K562 (cell line): ENCODE results near the gene OR10D3. TPM values are rescaled to one million over a fixed set of nuclear protein-coding genes. Genes with fewer than 3 reads are reported as not detected.
A peak's percentile ranks its signal among the peaks of the same experiment; 100 is the strongest.
"Not testable (repeated sequence)": the region's sequence is repeated elsewhere in the genome, so short reads cannot be mapped to it uniquely, and the experiment has no call there.

Experiments
- ATF7 ChIP-seq: fragments of 450-650 bp; IDR thresholded peaks from 2 replicates; pipeline ENCODE4 v1.7.1; 2014; ENCODE audit warnings: mild to moderate bottlenecking, moderate library complexity
- CREM ChIP-seq: IDR thresholded peaks from 2 replicates; pipeline ENCODE4 v1.6.1; 2014; ENCODE audit warnings: antibody characterized with exemption, low read depth
- DMBX1 ChIP-seq: fragments of 250-450 bp; sonication (Bioruptor Pico); IDR thresholded peaks from 2 replicates; pipeline ENCODE4 v1.8.0; 2022; ENCODE audit warnings: inconsistent platforms, mild to moderate bottlenecking, moderate library complexity, borderline replicate concordance
- FOSL1 ChIP-seq: fragments of 200-800 bp; sonication (Bioruptor generic); conservative IDR thresholded peaks from 2 replicates; pipeline ENCODE4 v1.6.1; 2016; ENCODE audit warnings: missing genetic modification characterization, missing compliant biosample characterization
- FOXJ2 ChIP-seq: fragments of 200-800 bp; sonication (Bioruptor generic); IDR thresholded peaks from 2 replicates; pipeline ENCODE4 v1.6.1; 2016; ENCODE audit warnings: missing genetic modification characterization, missing compliant biosample characterization
- NCOR1 ChIP-seq: fragments of 450-650 bp; IDR thresholded peaks from 2 replicates; pipeline ENCODE4 v1.6.1; 2016; ENCODE audit warnings: mild to moderate bottlenecking, moderate library complexity
- OTX1 ChIP-seq: fragments of 450-650 bp; formaldehyde crosslinking; IDR thresholded peaks from 2 replicates; pipeline ENCODE4 v1.4.0; 2022; ENCODE audit warnings: mild to moderate bottlenecking
- POLR2H ChIP-seq: IDR thresholded peaks from 2 replicates; pipeline ENCODE4 v1.6.1; 2016; ENCODE audit warnings: missing genetic modification characterization, low read depth, mild to moderate bottlenecking, control low read depth, missing compliant biosample characterization, moderate library complexity
- PTTG1 ChIP-seq: fragments of 450-650 bp; IDR thresholded peaks from 2 replicates; pipeline ENCODE4 v1.6.1; 2016; ENCODE audit warnings: low read depth, mild to moderate bottlenecking, missing genetic modification characterization, missing compliant biosample characterization
- RBFOX2 ChIP-seq: fragments of 200-400 bp; formaldehyde crosslinking; IDR thresholded peaks from 2 replicates; pipeline ENCODE4 v1.6.1; 2017; ENCODE audit warnings: low read depth, mild to moderate bottlenecking, low read length, moderate library complexity
- RCOR1 ChIP-seq, 2 experiments: IDR thresholded peaks; 2 replicates each; pipeline ENCODE4 v1.6.1; 2012; ENCODE audit warnings: low read depth in 2 of 2, low read length in 2 of 2, borderline replicate concordance in 1 of 2, improper control_type of control experiment in 1 of 2
- SMAD4 ChIP-seq: fragments of 250-450 bp; sonication (Bioruptor Pico); conservative IDR thresholded peaks from 2 replicates; pipeline ENCODE4 v1.8.0; 2021; ENCODE audit warnings: inconsistent platforms, mild to moderate bottlenecking, moderate library complexity
- SOX6 ChIP-seq: fragments of 450-650 bp; IDR thresholded peaks from 2 replicates; pipeline ENCODE4 v1.6.1; 2014; ENCODE audit warnings: mild to moderate bottlenecking
- TAL1 ChIP-seq: fragments of 450-650 bp; IDR thresholded peaks from 2 replicates; pipeline ENCODE4 v1.6.1; 2016; ENCODE audit warnings: mild to moderate bottlenecking
- ZNF589 ChIP-seq: fragments of 200-800 bp; sonication (Bioruptor generic); IDR thresholded peaks from 2 replicates; pipeline ENCODE4 v1.6.1; 2016; ENCODE audit warnings: low read depth, missing genetic modification characterization, missing compliant biosample characterization
- ZNF639 ChIP-seq, 2 experiments: fragments of 200-800 bp in 1 of 2; sonication (Bioruptor generic) in 1 of 2; sonication (generic) in 1 of 2; formaldehyde crosslinking in 1 of 2; IDR thresholded peaks in 1 of 2; conservative IDR thresholded peaks in 1 of 2; 2 replicates each; pipeline versions ENCODE4 v1.5.0 to v1.6.1; 2016 to 2020; ENCODE audit warnings: missing compliant biosample characterization in 1 of 2, missing genetic modification characterization in 1 of 2, missing genetic modification reagents in 1 of 2
- polyA plus RNA-seq, 8 experiments: library from polyadenylated mRNA; depleted of rRNA in 4 of 8; stranded (reverse) in 5 of 8; unstranded in 3 of 8; fragments of >200 nt; fragmentation: Nextera tagmentation in 2 of 8; fragmentation: Illumina TruSeq in 1 of 8; extraction: Ambion mirVana in 2 of 8; extraction: Trizol in 1 of 8; gene quantifications; 2 replicates each; pipeline versions ENCODE4 v1.2.1 to v1.2.3, GENCODE V29; 2011 to 2014; ENCODE audit warnings: inconsistent platforms in 1 of 8, missing spikeins in 1 of 8
- total RNA-seq, 7 experiments: library from RNA; depleted of rRNA in 6 of 7; stranded (reverse); fragments of >200 nt in 6 of 7; fragmentation: Illumina TruSeq in 2 of 7; extraction: Trizol in 2 of 7; gene quantifications; 2 replicates each; pipeline versions ENCODE4 v1.2.1 to v1.2.3, GENCODE V29; 2011 to 2021; ENCODE audit warnings: low replicate concordance in 1 of 7
- TF ChIP-seq, protein P1 (sequence below): fragments of 450-650 bp; conservative IDR thresholded peaks from 2 replicates; pipeline ENCODE4 v1.6.1; 2016; ENCODE audit warnings: missing genetic modification characterization, low read depth, mild to moderate bottlenecking, missing compliant biosample characterization, moderate library complexity
- TF ChIP-seq, protein P2 (sequence below): fragments of 450-650 bp; formaldehyde crosslinking; IDR thresholded peaks from 2 replicates; pipeline ENCODE4 v1.4.0; 2022; ENCODE audit warnings: mild to moderate bottlenecking, moderate library complexity
- TF ChIP-seq, protein P3 (sequence below), 3 experiments: fragments of 200-800 bp in 1 of 3; sonication (Bioruptor generic) in 1 of 3; sonication (generic) in 1 of 3; formaldehyde crosslinking in 1 of 3; IDR thresholded peaks; 2 replicates each; pipeline versions ENCODE4 v1.6.1 to v1.8.0; 2016 to 2022; ENCODE audit warnings: mild to moderate bottlenecking in 2 of 3, missing compliant biosample characterization in 2 of 3, missing genetic modification characterization in 2 of 3, missing genetic modification reagents in 1 of 3
- TF ChIP-seq, protein P4 (sequence below): IDR thresholded peaks from 2 replicates; pipeline ENCODE4 v1.6.1; 2014; ENCODE audit warnings: antibody characterized with exemption

The OR10D3 gene
- total and polyA plus RNA-seq, 9 of the 15 experiments (the other 6 are each of a cell fraction or from before 2014, with no cell fraction given) = 0.07 to 2.9 (median 0.80) TPM; not detected in 1

- TF ChIP-seq ZNF639 (CRISPR knock-in tag; conservative IDR thresholded peaks at IDR 0.05 in 1 of 2, IDR thresholded peaks at IDR 0.05 in 1 of 2) (peak in 1 of 2 experiments; percentile 81; a peak in 2 of 4 replicates), SOX6 (0 out of 2 replicates have a peak, but pooled peaks have one; percentile 53), SMAD4 (CRISPR knock-in tag) (peak; percentile 63; the same call in 1 of the 2 replicates), FOXJ2 (tag) (peak; percentile 68; the same call in 1 of the 2 replicates), DMBX1 (CRISPR knock-in tag) (peak; percentile 57; the same call in 1 of the 2 replicates), OTX1 (CRISPR knock-in tag) (peak; percentile 5; the same call in 1 of the 2 replicates), PTTG1 (peak; percentile 52; the same call in 1 of the 2 replicates), ZNF589 (CRISPR knock-in tag) (peak; percentile 94), RCOR1 (IDR thresholded peaks at IDR 0.05; ENCODE audit: borderline replicate concordance in 1 of 2, low read depth in 2 of 2, low read length in 2 of 2) (peak in 1 of 2 experiments; percentile 57; a peak in 2 of 4 replicates), ATF7 (peak; percentile 83), CREM (peak; percentile 69), TAL1 (0 out of 2 replicates have a peak, but pooled peaks have one; percentile 10), NCOR1 (peak; percentile 39; the same call in 1 of the 2 replicates), RBFOX2 (peak; percentile 41; the same call in 1 of the 2 replicates), POLR2H (peak; percentile 68), FOSL1 (tag) (peak; percentile 80)
- TF ChIP-seq, protein P1, sequence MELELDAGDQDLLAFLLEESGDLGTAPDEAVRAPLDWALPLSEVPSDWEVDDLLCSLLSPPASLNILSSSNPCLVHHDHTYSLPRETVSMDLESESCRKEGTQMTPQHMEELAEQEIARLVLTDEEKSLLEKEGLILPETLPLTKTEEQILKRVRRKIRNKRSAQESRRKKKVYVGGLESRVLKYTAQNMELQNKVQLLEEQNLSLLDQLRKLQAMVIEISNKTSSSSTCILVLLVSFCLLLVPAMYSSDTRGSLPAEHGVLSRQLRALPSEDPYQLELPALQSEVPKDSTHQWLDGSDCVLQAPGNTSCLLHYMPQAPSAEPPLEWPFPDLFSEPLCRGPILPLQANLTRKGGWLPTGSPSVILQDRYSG (tag) = peak; percentile 74; the same call in 1 of the 2 replicates
- TF ChIP-seq, protein P2, sequence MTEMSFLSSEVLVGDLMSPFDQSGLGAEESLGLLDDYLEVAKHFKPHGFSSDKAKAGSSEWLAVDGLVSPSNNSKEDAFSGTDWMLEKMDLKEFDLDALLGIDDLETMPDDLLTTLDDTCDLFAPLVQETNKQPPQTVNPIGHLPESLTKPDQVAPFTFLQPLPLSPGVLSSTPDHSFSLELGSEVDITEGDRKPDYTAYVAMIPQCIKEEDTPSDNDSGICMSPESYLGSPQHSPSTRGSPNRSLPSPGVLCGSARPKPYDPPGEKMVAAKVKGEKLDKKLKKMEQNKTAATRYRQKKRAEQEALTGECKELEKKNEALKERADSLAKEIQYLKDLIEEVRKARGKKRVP (CRISPR knock-in tag) = peak; percentile 87
- TF ChIP-seq, protein P3, sequence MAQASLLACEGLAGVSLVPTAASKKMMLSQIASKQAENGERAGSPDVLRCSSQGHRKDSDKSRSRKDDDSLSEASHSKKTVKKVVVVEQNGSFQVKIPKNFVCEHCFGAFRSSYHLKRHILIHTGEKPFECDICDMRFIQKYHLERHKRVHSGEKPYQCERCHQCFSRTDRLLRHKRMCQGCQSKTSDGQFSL (CRISPR knock-in tag; IDR thresholded peaks at IDR 0.05) = not testable (repeated sequence)
- TF ChIP-seq, protein P3 (tag; IDR thresholded peaks at IDR 0.05) = peak in 1 of 2 experiments; percentile 47; a peak in 1 of 4 replicates
- TF ChIP-seq, protein P4, sequence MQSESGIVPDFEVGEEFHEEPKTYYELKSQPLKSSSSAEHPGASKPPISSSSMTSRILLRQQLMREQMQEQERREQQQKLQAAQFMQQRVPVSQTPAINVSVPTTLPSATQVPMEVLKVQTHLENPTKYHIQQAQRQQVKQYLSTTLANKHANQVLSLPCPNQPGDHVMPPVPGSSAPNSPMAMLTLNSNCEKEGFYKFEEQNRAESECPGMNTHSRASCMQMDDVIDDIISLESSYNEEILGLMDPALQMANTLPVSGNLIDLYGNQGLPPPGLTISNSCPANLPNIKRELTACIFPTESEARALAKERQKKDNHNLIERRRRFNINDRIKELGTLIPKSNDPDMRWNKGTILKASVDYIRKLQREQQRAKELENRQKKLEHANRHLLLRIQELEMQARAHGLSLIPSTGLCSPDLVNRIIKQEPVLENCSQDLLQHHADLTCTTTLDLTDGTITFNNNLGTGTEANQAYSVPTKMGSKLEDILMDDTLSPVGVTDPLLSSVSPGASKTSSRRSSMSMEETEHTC = peak; percentile 93
These were observed 41.7 kb downstream of the OR10D3 start (continued) for GRCh38 chr11:124224618-124225423.
